Measurements from ENCODE around the gene SURF2.

Gene SURF2

GRCh38 chr9:133408042-133408441 is 51.7 kb downstream of the SURF2 start:
- H3K4me3 ChIP-seq (replicated peaks; ENCODE audit: low read depth, low read length): no peak overlapping the region
- DNase-seq (ENCODE audit: extremely low read depth, low read depth): no peak
- TF ChIP-seq, protein P1, sequence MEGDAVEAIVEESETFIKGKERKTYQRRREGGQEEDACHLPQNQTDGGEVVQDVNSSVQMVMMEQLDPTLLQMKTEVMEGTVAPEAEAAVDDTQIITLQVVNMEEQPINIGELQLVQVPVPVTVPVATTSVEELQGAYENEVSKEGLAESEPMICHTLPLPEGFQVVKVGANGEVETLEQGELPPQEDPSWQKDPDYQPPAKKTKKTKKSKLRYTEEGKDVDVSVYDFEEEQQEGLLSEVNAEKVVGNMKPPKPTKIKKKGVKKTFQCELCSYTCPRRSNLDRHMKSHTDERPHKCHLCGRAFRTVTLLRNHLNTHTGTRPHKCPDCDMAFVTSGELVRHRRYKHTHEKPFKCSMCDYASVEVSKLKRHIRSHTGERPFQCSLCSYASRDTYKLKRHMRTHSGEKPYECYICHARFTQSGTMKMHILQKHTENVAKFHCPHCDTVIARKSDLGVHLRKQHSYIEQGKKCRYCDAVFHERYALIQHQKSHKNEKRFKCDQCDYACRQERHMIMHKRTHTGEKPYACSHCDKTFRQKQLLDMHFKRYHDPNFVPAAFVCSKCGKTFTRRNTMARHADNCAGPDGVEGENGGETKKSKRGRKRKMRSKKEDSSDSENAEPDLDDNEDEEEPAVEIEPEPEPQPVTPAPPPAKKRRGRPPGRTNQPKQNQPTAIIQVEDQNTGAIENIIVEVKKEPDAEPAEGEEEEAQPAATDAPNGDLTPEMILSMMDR (IDR thresholded peaks at IDR 0.05; ENCODE audit: low read depth, low read length, missing control alignments): no peak
